Brain microvascular endothelial cell (primary cell): Measurements from ENCODE around the gene FSTL5.

Experiments
- DNase-seq: peaks from one replicate; pipeline ENCODE4 v3.0.0-alpha.2; 2020
- H3K27ac ChIP-seq: fragments of 250-450 bp; sonication (Bioruptor Pico); 2 replicates; pipeline ENCODE4 v1.5.1; 2020; ENCODE audit warnings: mild to moderate bottlenecking, moderate library complexity
- H3K27me3 ChIP-seq: fragments of 250-450 bp; sonication (Bioruptor Pico); replicated peaks from 2 replicates; pipeline ENCODE4 v1.5.1; 2020; ENCODE audit warnings: mild to moderate bottlenecking
- H3K36me3 ChIP-seq: fragments of 250-450 bp; sonication (Bioruptor Pico); replicated peaks from 2 replicates; pipeline ENCODE4 v1.5.1; 2020; ENCODE audit warnings: mild to moderate bottlenecking
- H3K4me3 ChIP-seq: 2 replicates; pipeline ENCODE4 v1.5.1; 2011; ENCODE audit warnings: low read depth, mild to moderate bottlenecking, control low read depth, low read length, moderate library complexity
- CTCF ChIP-seq: IDR thresholded peaks from 2 replicates; pipeline ENCODE4 v1.5.1; 2011; ENCODE audit warnings: low read depth, mild to moderate bottlenecking, moderate library complexity, low read length, control low read depth, inconsistent platforms; ENCODE audit errors: missing control alignments
- in situ Hi-C: cut with HindIII; loops from 2 replicates; pipeline ENCODE4 v1.10.0; 2017; ENCODE audit warnings: low sequenced_read_pairs, low pct_ligation_motif_present

Gene FSTL5

GRCh38 chr4:161664740-161665139 is 499.1 kb downstream of the FSTL5 start:
- Histone ChIP-seq H3K27ac (no peak overlapping the region), H3K4me3 (no peak overlapping the region), H3K36me3 (no peaks in the 10 kb centered on the region), H3K27me3 (no peaks in the 10 kb centered on the region)
- DNase-seq, result no peak
- in situ Hi-C loops, result no loop called here
- no peak for TF ChIP-seq CTCF

- H3K27me3 ChIP-seq, result no peaks in the 10 kb centered on the region
- TF ChIP-seq CTCF, result no peak
- H3K36me3 ChIP-seq, result no peaks in the 10 kb centered on the region
- no peak overlapping the region for H3K27ac ChIP-seq
- DNase-seq, result no peak
- in situ Hi-C loops, result no loop called here
- H3K4me3 ChIP-seq, result no peak overlapping the region
These were observed 500.0 kb downstream of the FSTL5 start for GRCh38 chr4:161663844-161664243.

GRCh38 chr4:161658676-161659075 is 505.1 kb downstream of the FSTL5 start:
- TF ChIP-seq CTCF, result no peak
- Histone ChIP-seq H3K36me3 (no peaks in the 10 kb centered on the region), H3K27ac (no peak overlapping the region), H3K4me3 (no peak overlapping the region), H3K27me3 (no peaks in the 10 kb centered on the region)
- no peak for DNase-seq
- in situ Hi-C loops, result no loop called here

- TF ChIP-seq CTCF, result no peak
- DNase-seq, result no peak
- H3K4me3 ChIP-seq, result no peak overlapping the region
- in situ Hi-C loops, result no loop called here
- H3K27ac ChIP-seq, result no peak overlapping the region
- H3K36me3 ChIP-seq, result no peaks in the 10 kb centered on the region
- no peaks in the 10 kb centered on the region for H3K27me3 ChIP-seq
These were observed 506.2 kb downstream of the FSTL5 start for GRCh38 chr4:161657616-161658015.

GRCh38 chr4:161656594-161656993 is 507.2 kb downstream of the FSTL5 start:
- in situ Hi-C loops, result no loop called here
- no peaks in the 10 kb centered on the region for H3K27me3 ChIP-seq
- no peak overlapping the region for H3K4me3 ChIP-seq
- no peak overlapping the region for H3K27ac ChIP-seq
- no peak for TF ChIP-seq CTCF
- DNase-seq, result no peak
- no peaks in the 10 kb centered on the region for H3K36me3 ChIP-seq

GRCh38 chr4:161655148-161655547 is 508.7 kb downstream of the FSTL5 start:
- Histone ChIP-seq H3K27me3 (no peaks in the 10 kb centered on the region), H3K4me3 (no peak overlapping the region), H3K36me3 (no peaks in the 10 kb centered on the region), H3K27ac (no peak overlapping the region)
- no peak for DNase-seq
- TF ChIP-seq CTCF, result no peak
- in situ Hi-C loops, result no loop called here
